ENCODE measurements around the gene CCL17.

- TF ChIP-seq, protein P1, sequence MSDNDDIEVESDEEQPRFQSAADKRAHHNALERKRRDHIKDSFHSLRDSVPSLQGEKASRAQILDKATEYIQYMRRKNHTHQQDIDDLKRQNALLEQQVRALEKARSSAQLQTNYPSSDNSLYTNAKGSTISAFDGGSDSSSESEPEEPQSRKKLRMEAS (IDR thresholded peaks at IDR 0.05; ENCODE audit: low read depth, low read length) = no peak
- TF ChIP-seq MYC (IDR thresholded peaks at IDR 0.05; ENCODE audit: low read depth, low read length) (no peak), POLR2A (IDR thresholded peaks at IDR 0.05; ENCODE audit: extremely low read depth, insufficient read length) (no peak)
- TF ChIP-seq, protein P2, sequence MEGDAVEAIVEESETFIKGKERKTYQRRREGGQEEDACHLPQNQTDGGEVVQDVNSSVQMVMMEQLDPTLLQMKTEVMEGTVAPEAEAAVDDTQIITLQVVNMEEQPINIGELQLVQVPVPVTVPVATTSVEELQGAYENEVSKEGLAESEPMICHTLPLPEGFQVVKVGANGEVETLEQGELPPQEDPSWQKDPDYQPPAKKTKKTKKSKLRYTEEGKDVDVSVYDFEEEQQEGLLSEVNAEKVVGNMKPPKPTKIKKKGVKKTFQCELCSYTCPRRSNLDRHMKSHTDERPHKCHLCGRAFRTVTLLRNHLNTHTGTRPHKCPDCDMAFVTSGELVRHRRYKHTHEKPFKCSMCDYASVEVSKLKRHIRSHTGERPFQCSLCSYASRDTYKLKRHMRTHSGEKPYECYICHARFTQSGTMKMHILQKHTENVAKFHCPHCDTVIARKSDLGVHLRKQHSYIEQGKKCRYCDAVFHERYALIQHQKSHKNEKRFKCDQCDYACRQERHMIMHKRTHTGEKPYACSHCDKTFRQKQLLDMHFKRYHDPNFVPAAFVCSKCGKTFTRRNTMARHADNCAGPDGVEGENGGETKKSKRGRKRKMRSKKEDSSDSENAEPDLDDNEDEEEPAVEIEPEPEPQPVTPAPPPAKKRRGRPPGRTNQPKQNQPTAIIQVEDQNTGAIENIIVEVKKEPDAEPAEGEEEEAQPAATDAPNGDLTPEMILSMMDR (IDR thresholded peaks at IDR 0.05; ENCODE audit: low read depth, low read length) = no peak
Observed at GRCh38 chr16:57376313-57376818, 28.2 kb upstream of the CCL17 start.

Measured in NB4 (cell line).